Omental fat pad (tissue), 4 donors: Measurements from ENCODE around the gene MRPL46. TPM values are rescaled to one million over a fixed set of nuclear protein-coding genes. Genes with fewer than 3 reads are reported as not detected.
"Not testable (repeated sequence)": the region's sequence is repeated elsewhere in the genome, so short reads cannot be mapped to it uniquely, and the experiment has no call there.

Experiments used
- ATAC-seq: fragments of 150-250 bp; one replicate; pipeline ENCODE4 v1.9.1; 2016; ENCODE audit warnings: mild to moderate bottlenecking, moderate library complexity; ENCODE audit not compliant: low FRiP score
- DNase-seq: peaks from one replicate; pipeline ENCODE4 v3.0.0-alpha.2; 2019; ENCODE audit warnings: low spot score
- total RNA-seq, 4 donors: library from RNA; depleted of rRNA; stranded (reverse); fragments of >200 nt; gene quantifications; one replicate each; pipeline ENCODE4 v1.1.0, GENCODE V29; 2016
- TF ChIP-seq, protein P1 (sequence below), 3 donors: fragments of 450-650 bp; IDR thresholded peaks; one replicate each; pipeline ENCODE4 v1.5.1; 2016 to 2017; ENCODE audit warnings: antibody characterized with exemption in 3 of 3, mild to moderate bottlenecking in 3 of 3, moderate library complexity in 2 of 3

The MRPL46 gene
- total RNA-seq, 4 donors from 2014 or later, result 26.5 to 45.9 (median 36.5) TPM

DNA sequence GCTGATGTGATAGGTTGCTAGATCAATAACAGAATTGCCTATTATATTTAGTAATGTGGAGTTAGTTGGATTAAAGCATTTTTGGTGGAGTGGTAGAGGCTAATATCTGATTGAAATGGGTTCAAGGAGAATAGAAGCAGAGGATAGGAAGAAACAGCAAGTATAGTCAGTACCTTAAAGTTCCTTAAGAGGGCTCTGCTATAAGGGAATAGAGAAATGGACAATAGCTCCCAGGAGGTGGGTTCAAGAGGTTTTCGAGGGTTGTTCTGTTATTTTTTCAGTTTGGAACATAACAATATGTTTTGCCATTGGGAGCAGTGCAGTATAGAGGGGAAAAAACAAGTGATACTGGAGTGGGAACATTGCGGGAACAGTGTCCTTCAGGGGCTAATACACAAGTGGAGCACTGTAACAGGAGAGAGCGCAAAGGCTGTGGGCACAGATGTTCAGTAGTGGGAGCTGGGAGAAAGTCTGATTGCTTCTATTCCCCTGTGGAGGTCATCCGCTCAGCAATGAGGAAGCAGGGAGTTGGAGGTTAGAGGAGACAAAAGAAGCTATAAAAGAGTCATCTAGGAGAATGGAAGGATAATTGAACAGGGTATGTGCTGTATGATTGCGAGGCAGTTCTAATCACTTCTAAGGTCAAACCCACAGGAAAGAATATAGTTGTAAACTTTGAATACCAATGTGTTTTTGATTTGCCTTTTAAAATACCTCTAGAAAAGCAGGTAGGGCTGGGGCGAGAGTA lies 3.6 kb upstream of the MRPL46 start:
- no peak for ATAC-seq
- TF ChIP-seq, protein P1, sequence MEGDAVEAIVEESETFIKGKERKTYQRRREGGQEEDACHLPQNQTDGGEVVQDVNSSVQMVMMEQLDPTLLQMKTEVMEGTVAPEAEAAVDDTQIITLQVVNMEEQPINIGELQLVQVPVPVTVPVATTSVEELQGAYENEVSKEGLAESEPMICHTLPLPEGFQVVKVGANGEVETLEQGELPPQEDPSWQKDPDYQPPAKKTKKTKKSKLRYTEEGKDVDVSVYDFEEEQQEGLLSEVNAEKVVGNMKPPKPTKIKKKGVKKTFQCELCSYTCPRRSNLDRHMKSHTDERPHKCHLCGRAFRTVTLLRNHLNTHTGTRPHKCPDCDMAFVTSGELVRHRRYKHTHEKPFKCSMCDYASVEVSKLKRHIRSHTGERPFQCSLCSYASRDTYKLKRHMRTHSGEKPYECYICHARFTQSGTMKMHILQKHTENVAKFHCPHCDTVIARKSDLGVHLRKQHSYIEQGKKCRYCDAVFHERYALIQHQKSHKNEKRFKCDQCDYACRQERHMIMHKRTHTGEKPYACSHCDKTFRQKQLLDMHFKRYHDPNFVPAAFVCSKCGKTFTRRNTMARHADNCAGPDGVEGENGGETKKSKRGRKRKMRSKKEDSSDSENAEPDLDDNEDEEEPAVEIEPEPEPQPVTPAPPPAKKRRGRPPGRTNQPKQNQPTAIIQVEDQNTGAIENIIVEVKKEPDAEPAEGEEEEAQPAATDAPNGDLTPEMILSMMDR (IDR thresholded peaks at IDR 0.05), result no peak
- DNase-seq, result no peak

DNA sequence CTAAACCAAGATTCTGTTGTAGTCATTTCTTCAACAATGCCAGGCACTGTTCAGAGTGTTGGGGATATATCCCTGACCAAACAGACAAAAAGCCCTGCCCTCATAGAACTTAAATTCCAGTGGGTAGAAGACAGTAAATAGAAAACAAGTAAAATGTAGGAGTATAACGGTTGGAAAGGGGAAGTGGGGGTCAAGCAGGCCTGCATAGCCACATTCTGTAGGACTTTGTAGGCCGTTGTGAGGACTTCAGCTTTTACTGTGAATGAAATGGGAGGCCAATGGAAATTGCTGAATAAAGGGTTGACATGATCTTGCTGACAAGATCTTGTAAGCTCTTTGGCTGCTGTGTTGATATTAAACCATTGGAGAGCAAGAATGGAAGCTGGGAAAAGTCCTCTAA lies 2.1 kb upstream of the MRPL46 start:
- ATAC-seq, result no peak
- DNase-seq, result no peak
- TF ChIP-seq, protein P1 (IDR thresholded peaks at IDR 0.05), result no peak

DNA sequence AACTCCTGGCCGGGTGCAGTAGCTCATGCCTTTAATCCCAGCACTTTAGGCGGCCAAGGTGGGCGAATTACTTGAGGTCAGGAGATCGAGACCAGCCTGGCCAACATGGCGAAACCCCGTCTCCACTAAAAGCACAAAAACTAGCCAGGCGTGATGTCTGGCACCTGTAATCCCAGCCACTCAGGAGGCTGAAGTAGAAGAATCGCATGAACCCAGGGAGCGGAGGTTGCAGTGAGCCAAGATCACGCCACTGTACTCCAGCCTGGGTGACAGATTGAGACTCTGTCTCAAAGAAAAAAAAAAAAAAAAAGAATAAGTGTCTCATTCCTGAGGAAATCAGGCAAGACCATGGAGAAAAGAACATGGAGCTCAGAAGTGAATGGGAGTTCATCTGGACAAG lies 1.5 kb upstream of the MRPL46 start:
- not testable (repeated sequence) for ATAC-seq, DNase-seq

DNA sequence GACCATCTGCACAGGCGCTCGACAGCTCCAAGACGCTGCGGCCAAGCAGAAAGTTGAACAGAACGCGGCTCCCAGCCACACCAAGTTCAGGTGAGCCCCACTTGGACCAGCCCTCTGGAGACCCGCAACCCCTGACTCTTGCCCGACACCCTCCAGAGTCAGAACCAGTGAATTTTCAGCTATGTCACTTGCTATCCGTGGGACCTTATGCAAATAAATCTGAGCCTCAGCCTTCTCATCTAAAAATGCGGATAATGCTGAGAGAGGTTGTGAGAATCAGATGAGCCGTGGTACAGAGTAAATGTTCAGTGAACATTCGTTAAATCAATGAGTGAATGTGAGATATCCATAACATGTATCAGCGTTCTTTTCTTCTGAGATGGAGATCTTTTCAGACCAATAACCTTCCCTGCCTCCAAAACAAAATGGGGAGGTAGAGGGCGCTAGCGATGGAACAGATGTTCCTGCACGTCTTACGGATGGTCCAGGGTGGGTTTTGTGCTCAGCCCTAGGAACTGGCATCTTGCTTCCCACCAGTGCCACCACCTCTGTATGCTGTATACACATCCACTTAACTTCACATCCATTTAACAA lies 844 bp upstream of the MRPL46 start:
- ATAC-seq (peak; percentile 37), DNase-seq (no peak)
- TF ChIP-seq, protein P1 (IDR thresholded peaks at IDR 0.05), result no peak

DNA sequence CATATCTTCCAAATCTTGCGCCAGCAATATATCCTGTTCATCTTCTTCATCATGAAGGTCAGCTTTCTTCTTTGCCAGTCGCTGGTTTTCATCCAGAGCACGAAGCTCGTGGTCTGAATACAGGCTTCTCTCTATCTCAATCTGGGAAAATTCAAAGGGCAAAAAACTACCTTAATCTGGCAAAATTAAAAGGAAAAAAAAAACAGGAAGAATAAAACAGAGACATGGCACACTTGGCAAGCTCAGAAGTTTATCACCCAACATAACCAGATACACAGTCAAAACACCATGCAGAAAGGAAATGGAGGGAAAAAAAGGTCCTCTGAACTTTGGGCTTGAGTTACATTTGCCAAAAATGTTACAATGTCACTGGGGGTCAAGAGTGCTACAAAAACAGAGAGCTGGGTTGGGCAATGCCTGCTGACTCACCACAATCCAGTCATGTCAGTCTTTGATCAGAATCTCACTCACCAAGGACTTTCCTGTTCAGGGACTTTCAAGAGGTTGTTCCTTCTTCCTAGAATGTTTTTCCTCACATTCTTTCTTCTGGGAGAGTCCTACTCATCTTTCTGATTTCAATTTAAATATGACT lies 1.5 kb downstream of the MRPL46 start:
- ATAC-seq (peak; percentile 43), DNase-seq (no peak)
- TF ChIP-seq, protein P1 (IDR thresholded peaks at IDR 0.05), result no peak

DNA sequence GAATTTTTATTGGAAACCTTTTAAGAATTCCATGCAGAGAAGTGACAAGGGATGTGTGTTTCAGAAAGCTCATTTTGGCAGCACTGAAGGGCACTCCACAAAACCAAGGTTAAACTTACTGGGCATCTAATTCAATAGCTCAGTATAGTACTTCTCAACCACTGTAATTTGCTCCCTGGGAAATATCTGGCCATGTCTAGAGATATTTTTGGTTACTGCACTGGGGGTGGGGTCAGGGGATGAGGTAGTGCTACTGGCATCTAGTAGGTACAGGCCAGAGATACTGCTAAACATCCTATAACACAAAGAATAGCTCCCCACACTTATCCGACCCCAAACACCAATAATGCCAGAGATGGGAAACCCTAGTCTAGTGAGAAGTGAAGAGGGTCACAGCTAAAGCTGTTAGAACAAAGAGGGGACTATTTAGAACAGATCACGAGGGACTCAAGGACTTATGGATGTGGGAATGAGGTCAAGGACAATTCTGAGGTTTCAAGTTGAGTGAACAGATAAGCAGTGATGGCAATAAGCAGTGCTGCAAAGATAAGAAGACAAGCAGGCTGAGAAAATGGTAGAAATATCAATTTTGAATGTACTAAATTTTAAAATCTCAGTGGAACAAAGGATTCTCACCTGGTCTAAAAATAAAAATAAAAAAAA lies 3.2 kb downstream of the MRPL46 start:
- DNase-seq (no peak), ATAC-seq (no peak)
- TF ChIP-seq, protein P1 (IDR thresholded peaks at IDR 0.05), result no peak

DNA sequence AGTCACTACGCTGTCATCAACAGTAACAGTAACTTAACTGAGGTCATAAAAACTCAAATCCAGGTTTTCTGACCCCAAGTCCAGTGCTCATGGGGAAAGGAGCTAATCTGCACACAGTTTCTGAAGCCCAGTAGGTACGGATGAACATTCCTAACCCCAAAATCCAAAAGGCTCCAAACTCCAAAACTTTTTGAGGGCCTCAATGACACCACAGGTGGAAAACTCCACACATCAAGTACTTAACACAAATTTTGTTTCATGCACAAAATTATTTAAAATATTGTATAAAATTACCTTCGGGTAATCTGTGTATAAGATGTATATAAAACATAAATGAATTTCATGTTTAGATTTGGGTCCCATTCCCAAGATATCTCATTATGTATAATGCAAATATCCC lies 10.5 kb downstream of the MRPL46 start:
- TF ChIP-seq, protein P1 (IDR thresholded peaks at IDR 0.05), result no peak
- no peak for DNase-seq
- ATAC-seq, result no peak
